HG03045 (cell line): ENCODE results near the gene SUCLG2.

ENCODE experiments used
- ATAC-seq: cut with Tn5 transposase; IDR thresholded peaks from one replicate; pipeline ENCODE4 v1.9.1; 2021; ENCODE audit warnings: mild to moderate bottlenecking, moderate library complexity; ENCODE audit not compliant: unreplicated experiment

Gene SUCLG2

GRCh38 chr3:67334588-67334987 lies 319.8 kb downstream of the SUCLG2 start:
- no peak for ATAC-seq

- ATAC-seq, result no peak
Observed at GRCh38 chr3:67329358-67329757, 325.1 kb downstream of the SUCLG2 start.

DNA sequence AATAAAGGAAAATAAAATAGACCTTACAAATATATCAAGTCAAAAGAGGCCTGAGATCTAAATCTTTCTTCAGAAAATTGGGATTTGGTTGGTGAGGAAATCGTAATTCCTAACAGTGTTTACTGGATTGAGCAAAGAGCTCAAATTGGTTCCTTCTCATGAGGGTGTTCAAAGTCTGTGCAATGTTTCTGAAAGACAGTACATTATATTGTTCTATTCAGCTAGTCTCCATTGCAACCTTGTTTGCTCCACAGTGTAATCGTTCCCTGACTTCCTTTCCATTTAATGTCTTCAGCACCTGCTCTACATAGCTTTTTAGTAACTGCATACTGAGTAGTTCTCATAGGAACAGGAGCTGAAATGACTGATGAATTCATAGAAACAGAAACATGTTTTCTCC lies 326.8 kb downstream of the SUCLG2 start:
- no peak for ATAC-seq

DNA sequence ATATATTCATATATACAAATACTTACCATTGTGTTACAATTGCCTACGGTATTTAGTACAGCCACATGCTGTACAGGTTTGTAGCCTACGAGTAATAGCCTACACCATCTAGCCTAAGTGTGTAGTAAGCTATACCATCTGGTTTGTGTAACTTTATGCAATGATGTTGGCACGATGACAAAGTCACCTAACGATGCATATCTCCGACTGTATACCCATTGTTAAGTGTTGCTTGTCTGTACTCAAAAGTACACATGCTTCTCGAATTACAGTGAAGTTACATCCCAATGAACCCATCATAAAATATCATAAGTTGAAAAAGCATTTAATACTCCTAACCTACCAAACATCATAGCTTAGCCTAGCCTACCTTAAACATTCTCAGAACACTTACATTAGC lies 329.2 kb downstream of the SUCLG2 start:
- ATAC-seq, result no peak
